Uterine smooth muscle cell (primary cell): Measurements from ENCODE around the gene ING4. TPM values are rescaled to one million over a fixed set of nuclear protein-coding genes. Genes with fewer than 3 reads are reported as not detected.

Source experiments
- total RNA-seq: library from RNA; depleted of rRNA; stranded (reverse); fragments of >200 nt; gene quantifications from 2 replicates; pipeline ENCODE4 v1.2.3, GENCODE V29; 2014

ING4 gene
- total RNA-seq = 20.8 and 30.4 TPM in 2 replicates

DNA sequence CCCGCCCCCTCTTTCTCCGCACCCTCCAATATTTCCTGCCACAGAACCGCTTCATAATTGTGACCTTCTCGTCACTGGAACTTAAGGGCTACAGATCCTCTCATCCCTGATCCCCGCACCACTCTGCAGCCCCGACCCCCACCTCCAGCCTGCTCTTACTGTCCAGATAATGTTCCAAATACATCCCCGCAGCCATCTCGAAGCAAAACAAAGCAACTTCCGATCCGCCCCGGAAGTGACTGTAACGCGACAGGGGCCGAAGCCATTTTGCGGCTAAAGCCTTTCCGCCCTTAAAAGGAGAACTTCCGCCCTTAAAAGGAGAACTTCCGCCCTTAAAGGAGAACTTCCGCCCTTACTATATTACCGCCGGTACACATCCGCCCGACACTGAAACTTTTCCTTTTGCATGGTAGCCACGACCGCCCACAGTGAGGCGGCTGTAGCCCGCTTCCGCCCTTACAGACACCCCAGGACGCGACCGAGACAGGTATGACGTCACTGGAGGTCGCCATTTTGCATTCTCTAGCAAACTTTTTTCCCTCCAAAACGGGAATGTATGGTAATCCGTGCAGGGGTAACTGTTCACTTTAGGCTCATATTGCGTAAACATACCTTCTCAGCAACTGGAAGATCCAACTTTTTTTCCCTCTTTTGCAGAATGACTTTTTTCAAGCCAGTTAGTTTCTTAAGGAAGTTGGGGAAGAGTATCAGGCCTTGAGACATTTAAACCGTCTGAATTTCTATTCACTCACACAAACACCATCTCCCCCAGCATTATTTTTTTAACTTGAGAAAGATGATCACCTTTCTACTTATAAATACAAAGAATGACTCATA, at the start of gene ING4:
TSS of gene ING4 (minus strand) at position 214 of the 837 bp plus-strand sequence. CDS start at position 196, 18 bp downstream.

DNA sequence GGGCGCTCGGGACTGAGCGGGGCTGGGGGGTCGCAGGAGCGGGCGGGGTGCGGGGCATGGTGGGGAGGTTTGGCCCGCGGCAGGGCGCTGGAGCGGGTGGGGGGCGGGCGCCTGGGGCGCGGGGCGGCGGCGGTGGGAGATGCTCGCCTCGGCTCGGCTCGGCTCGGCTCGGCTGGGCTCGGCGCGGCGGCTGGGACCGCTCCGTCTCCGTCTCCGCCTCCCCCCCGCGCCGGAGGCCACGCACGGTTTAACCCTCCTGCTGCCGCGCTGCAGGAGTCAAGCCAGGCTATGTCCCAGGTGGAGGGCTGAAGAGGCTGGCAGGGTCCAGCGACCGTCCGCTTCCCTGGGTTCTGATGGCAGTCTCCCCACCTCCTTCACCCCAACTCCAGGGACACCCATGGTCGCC, 37.7 kb upstream of the ING4 start, which contains the start of gene PIANP:
TSS of gene PIANP (minus strand) at position 170 of the 406 bp plus-strand sequence. CDS start 2,754 bp downstream, outside the sequence.

DNA sequence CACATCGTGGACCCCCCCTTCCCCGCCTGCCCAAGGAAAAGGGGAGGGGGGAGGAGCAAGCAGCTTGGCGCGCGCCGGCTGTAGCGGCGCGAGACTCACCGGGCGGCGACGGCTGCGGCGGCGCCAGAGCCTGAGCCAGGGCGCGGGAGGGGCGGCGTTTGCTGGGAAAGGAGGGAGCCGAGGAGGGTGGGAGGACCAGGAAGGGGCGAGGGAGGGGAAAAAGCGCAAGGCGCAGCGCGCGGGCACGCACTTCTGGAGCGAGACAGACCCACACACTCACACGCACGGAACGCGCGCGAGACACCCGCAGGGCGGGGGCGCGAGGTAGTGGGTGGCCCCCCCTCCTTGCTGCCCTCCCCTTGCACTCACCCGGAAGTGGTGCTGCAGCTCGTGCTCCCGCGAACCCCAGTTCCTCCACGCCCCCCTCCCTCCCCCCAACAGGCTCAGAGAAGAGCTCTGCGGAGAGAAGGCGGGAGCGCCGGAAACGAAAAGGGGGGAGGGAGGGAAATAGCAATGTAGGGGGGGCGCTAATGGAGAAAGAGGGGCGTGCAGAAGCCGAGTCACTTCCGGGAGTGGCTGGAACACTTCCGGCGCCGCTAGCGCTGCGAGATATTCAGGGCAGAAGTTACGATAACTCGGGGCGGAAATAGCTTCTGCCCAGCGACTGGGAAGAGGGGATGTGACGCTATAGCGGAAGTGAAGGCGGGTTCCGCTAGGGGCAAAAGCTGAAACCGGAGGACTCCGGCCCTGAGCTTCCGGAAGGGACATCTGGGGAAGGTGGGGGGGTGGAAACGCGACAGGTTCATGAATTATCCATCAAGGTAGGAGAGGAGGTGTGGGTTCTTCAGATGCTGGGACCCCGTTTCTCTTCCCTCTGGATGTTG, 26.3 kb upstream of the ING4 start, which contains the start of gene ZNF384:
TSS of gene ZNF384 (minus strand) at position 377 of the 884 bp plus-strand sequence. CDS start 9,855 bp downstream, outside the sequence.

DNA sequence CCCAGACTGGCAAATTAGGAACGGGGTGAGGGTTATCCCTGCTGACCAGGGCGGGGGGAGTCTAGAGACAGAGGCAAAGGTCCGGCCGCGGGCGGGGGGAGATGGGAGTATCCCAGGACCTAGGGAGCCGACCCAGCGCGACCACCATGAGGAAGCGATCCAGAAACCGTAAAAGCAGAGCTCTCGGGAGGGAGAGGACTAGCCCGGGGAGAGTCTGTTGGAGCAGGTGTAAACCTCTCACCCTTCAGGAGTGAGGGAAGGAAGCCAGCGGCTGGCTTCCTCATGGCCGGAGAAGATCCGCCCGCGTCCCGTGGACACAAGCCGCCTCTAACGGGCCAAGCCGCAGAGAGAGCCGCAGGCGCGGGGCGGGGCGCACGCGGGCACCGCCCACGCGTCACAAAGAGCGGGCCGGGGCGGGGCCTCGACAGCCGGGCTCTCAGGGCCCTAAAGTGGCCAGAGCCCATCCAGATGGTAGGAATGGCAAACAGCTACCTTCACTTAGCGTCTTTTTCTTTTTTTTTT, 15.8 kb downstream of the ING4 start, which contains the start of gene ACRBP:
TSS of gene ACRBP (minus strand) at position 350 of the 522 bp plus-strand sequence. CDS start at position 284, 66 bp downstream.

DNA sequence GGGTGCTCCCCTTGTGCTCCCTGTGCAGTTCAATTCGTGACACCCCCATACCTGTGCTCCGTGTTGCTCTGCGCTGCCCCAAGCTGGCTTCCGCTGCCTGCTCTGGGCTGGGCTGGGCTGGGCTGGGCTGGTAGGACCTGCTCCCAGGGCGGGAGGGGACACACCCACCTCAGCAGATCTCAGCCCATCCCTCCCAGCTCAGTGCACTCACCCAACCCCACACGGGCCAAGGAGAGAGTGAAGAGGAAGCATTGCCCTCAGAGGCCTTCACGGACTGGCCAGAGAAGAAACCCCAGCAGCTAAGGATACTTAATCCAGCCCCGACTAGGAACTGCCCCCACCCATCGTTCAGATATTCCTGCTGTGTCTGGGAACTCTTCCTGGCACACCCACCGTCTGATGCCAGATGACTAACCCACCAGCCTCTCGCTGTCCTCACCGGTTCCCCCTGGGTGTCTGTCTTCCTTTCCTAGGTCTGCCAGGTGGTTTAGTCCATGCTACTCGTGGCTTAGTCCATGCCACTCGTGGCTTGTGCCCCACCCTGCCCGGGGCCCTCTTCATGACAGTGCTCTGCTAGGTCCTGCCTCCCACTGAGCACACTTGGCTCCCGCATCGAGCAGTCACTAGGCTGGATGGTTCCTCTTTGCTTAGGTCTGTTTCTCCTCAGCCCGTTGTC, 26.9 kb downstream of the ING4 start, which contains the start of gene LPAR5:
TSS of gene LPAR5 (minus strand) at position 104 of the 676 bp plus-strand sequence. CDS start 14,711 bp downstream, outside the sequence.

Other genes starting within 250 kb of the ING4 start
- 0.12 TPM in 1 of 2 replicates, not detected in the other for gene CD27, start 218.2 kb downstream of the ING4 start, total RNA-seq
- gene TAPBPL, start 211.1 kb downstream of the ING4 start, total RNA-seq = 7.1 and 12.1 TPM in 2 replicates
- gene VAMP1, start 192.4 kb downstream of the ING4 start, total RNA-seq = 3.3 and 7.4 TPM in 2 replicates
- 87.9 and 108 TPM in 2 replicates for gene MRPL51, start 169.9 kb downstream of the ING4 start, total RNA-seq
- gene NCAPD2, start 169.0 kb downstream of the ING4 start, total RNA-seq = 59.0 and 113 TPM in 2 replicates
- gene GAPDH, start 128.6 kb downstream of the ING4 start, total RNA-seq = 5,674 and 7,219 TPM in 2 replicates
- 15.0 and 15.1 TPM in 2 replicates for gene IFFO1, start 107.1 kb downstream of the ING4 start, total RNA-seq
- 25.4 and 29.9 TPM in 2 replicates for gene NOP2, start 94.8 kb downstream of the ING4 start, total RNA-seq
- gene CHD4, start 55.7 kb downstream of the ING4 start, total RNA-seq = 259 and 264 TPM in 2 replicates
- gene LPAR5, start 27.2 kb downstream of the ING4 start, total RNA-seq = 0.12 TPM in 1 of 2 replicates, not detected in the other
- 0.22 and 0.25 TPM in 2 replicates for gene ACRBP, start 15.7 kb downstream of the ING4 start, total RNA-seq
- 10.1 and 10.3 TPM in 2 replicates for gene ZNF384, start 26.3 kb upstream of the ING4 start, total RNA-seq
- under 0.01 TPM in 1 of 2 replicates, not detected in the other for gene PIANP, start 37.7 kb upstream of the ING4 start, total RNA-seq
- gene COPS7A, start 60.9 kb upstream of the ING4 start, total RNA-seq = 76.7 and 77.9 TPM in 2 replicates
- 131 and 181 TPM in 2 replicates for gene MLF2, start 90.0 kb upstream of the ING4 start, total RNA-seq
- 60.1 and 63.5 TPM in 2 replicates for gene PTMS, start 103.2 kb upstream of the ING4 start, total RNA-seq
- under 0.01 and 0.11 TPM in 2 replicates for gene LAG3, start 109.4 kb upstream of the ING4 start, total RNA-seq
- gene CD4, start 126.4 kb upstream of the ING4 start, total RNA-seq = 0.25 TPM in 1 of 2 replicates, not detected in the other
- 5.0 and 6.0 TPM in 2 replicates for gene GPR162, start 158.7 kb upstream of the ING4 start, total RNA-seq
- 133 and 175 TPM in 2 replicates for gene P3H3, start 165.3 kb upstream of the ING4 start, total RNA-seq
- gene GNB3, start 177.8 kb upstream of the ING4 start, total RNA-seq = 2.9 and 3.7 TPM in 2 replicates
- 9.0 and 35.9 TPM in 2 replicates for gene CDCA3, start 188.2 kb upstream of the ING4 start, total RNA-seq
- gene USP5, start 189.0 kb upstream of the ING4 start, total RNA-seq = 94.9 and 147 TPM in 2 replicates
- gene TPI1, start 204.4 kb upstream of the ING4 start, total RNA-seq = 1,238 and 1,525 TPM in 2 replicates
- 7.0 and 9.5 TPM in 2 replicates for gene SPSB2, start 210.2 kb upstream of the ING4 start, total RNA-seq
- gene LRRC23, start 241.7 kb upstream of the ING4 start, total RNA-seq = 8.6 and 14.4 TPM in 2 replicates